ENCODE data around the gene RAPSN. TPM values are rescaled to one million over a fixed set of nuclear protein-coding genes. Genes with fewer than 3 reads are reported as not detected.

Gene RAPSN
- total RNA-seq, 4 donors from 2014 or later, result not detected

DNA sequence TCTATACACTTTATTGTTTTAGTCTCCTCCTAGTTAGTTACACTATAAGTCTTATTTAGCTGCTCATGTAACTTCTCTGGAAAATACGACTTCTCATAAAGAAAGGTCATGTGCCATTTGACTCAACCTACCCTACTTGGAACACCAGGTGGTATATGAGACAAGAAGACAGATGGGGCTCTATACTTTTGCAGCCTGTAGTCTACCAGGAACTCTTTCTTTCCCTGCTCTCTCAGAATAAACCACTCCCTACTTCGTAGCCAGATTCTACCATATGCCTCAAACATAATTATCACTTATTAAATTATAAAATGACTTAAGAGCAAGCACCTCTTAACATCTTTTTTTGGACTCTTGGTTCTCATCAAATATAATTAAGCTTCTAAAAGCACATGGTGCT lies 38.5 kb upstream of the RAPSN start:
- peaks cover 13 to 21% (median 15%) of the 10 kb centered on the region in 4 donors for H3K4me1 ChIP-seq
- TF ChIP-seq POLR2A (IDR thresholded peaks at IDR 0.05) (no peak), POLR2AphosphoS5 (IDR thresholded peaks at IDR 0.05) (no peak), EP300 (IDR thresholded peaks at IDR 0.05; ENCODE audit: low read depth) (no peak)
- TF ChIP-seq, protein P1, sequence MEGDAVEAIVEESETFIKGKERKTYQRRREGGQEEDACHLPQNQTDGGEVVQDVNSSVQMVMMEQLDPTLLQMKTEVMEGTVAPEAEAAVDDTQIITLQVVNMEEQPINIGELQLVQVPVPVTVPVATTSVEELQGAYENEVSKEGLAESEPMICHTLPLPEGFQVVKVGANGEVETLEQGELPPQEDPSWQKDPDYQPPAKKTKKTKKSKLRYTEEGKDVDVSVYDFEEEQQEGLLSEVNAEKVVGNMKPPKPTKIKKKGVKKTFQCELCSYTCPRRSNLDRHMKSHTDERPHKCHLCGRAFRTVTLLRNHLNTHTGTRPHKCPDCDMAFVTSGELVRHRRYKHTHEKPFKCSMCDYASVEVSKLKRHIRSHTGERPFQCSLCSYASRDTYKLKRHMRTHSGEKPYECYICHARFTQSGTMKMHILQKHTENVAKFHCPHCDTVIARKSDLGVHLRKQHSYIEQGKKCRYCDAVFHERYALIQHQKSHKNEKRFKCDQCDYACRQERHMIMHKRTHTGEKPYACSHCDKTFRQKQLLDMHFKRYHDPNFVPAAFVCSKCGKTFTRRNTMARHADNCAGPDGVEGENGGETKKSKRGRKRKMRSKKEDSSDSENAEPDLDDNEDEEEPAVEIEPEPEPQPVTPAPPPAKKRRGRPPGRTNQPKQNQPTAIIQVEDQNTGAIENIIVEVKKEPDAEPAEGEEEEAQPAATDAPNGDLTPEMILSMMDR (IDR thresholded peaks at IDR 0.05), result no peak
- no peak for DNase-seq
- H3K9me3 ChIP-seq, result no peaks in the 10 kb centered on the region
- H3K27me3 ChIP-seq, result no peaks in the 10 kb centered on the region
- no peak overlapping the region for H3K4me3 ChIP-seq
- intact Hi-C loops (cut with DNase I; ENCODE audit: low total_unique reads) (no loop called here), in situ Hi-C loops (cut with MboI; ENCODE audit: low pct_ligation_motif_present in 1 of 4, low pct_unique_long_range_greater_than_20kb in 1 of 4, low sequenced_read_pairs in 3 of 4) (no loop called here)
- peak overlapping the region in 2 of 4 donors; percentile 48 to 52 for H3K27ac ChIP-seq
- 69 to 71% methylated on average over 2 of the region's 2 CpGs for WGBS, 2 donors (ENCODE audit: low coverage in 1 of 2)
- H3K36me3 ChIP-seq, result peaks cover 0 to 45% (median 21%) of the 10 kb centered on the region in 4 donors

DNA sequence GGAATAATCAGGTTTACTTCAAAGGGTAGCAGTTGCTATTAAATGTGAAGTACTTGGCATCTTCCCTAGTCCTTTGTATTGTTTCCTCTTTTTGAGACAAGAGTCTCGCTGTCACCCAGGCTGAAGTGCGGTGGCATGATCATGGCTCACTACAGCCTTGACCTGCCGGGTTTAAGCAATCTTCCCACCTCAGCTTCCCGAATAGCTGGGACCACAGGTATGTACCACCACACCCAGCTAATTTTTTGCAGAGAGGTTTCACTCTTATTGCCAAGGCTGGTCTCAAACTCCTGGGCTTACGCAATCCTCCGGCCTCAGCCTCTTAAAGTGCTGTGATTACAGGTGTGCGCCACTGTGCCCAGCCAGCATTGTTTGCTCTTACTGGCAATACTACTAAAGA lies 36.2 kb upstream of the RAPSN start:
- DNase-seq, result no peak
- peaks cover 13 to 21% (median 15%) of the 10 kb centered on the region in 4 donors for H3K4me1 ChIP-seq
- H3K9me3 ChIP-seq, result no peaks in the 10 kb centered on the region
- in situ Hi-C loops (cut with MboI; ENCODE audit: low pct_ligation_motif_present in 1 of 4, low pct_unique_long_range_greater_than_20kb in 1 of 4, low sequenced_read_pairs in 3 of 4) (no loop called here), intact Hi-C loops (cut with DNase I; ENCODE audit: low total_unique reads) (no loop called here)
- peaks cover 0 to 65% (median 31%) of the 10 kb centered on the region in 4 donors for H3K36me3 ChIP-seq
- H3K27ac ChIP-seq, result no peak overlapping the region
- no peaks in the 10 kb centered on the region for H3K27me3 ChIP-seq
- no peak overlapping the region for H3K4me3 ChIP-seq
- TF ChIP-seq POLR2A (IDR thresholded peaks at IDR 0.05) (no peak), POLR2AphosphoS5 (IDR thresholded peaks at IDR 0.05) (no peak), EP300 (IDR thresholded peaks at IDR 0.05; ENCODE audit: low read depth) (no peak)
- TF ChIP-seq, protein P1 (IDR thresholded peaks at IDR 0.05), result no peak
- 85 to 95% methylated on average over 6 to 7 of the region's 7 CpGs for WGBS, 2 donors (ENCODE audit: low coverage in 1 of 2)

DNA sequence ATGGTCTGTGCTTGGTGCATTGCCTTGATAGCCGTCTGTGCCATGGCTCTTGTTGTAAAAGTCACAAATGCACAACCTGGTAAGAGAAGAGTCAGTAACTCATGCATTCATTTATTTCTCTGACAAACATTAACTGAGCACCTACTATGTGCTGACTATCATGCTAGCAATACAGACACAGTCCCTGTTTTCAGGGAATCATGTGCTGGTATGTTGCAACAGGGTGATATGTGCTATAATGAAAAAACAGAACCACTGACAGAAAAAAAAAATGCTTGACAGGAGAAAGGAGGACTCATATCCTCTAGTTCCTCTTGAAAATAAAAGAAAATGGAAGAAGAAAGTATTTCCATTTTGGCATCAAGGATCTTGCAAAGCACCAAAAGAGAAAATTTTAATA lies 34.5 kb upstream of the RAPSN start:
- Histone ChIP-seq H3K27me3 (no peaks in the 10 kb centered on the region), H3K4me1 (peaks cover 4 to 8% (median 6%) of the 10 kb centered on the region in 4 donors), H3K4me3 (no peak overlapping the region), H3K36me3 (peaks cover 0 to 75% (median 37%) of the 10 kb centered on the region in 4 donors), H3K27ac (no peak overlapping the region), H3K9me3 (no peaks in the 10 kb centered on the region)
- WGBS, 2 donors (ENCODE audit: low coverage in 1 of 2), result 96% methylated on average over 1 of the region's 1 CpG; no CpG with 5 or more reads in 1 of the 2 donors
- in situ Hi-C loops (cut with MboI; ENCODE audit: low pct_ligation_motif_present in 1 of 4, low pct_unique_long_range_greater_than_20kb in 1 of 4, low sequenced_read_pairs in 3 of 4), result no loop called here
- TF ChIP-seq EP300 (IDR thresholded peaks at IDR 0.05; ENCODE audit: low read depth) (no peak), POLR2A (IDR thresholded peaks at IDR 0.05) (no peak), POLR2AphosphoS5 (IDR thresholded peaks at IDR 0.05) (no peak)
- TF ChIP-seq, protein P1 (IDR thresholded peaks at IDR 0.05), result no peak
- no peak for DNase-seq
- intact Hi-C loops (cut with DNase I; ENCODE audit: low total_unique reads), result no loop called here

DNA sequence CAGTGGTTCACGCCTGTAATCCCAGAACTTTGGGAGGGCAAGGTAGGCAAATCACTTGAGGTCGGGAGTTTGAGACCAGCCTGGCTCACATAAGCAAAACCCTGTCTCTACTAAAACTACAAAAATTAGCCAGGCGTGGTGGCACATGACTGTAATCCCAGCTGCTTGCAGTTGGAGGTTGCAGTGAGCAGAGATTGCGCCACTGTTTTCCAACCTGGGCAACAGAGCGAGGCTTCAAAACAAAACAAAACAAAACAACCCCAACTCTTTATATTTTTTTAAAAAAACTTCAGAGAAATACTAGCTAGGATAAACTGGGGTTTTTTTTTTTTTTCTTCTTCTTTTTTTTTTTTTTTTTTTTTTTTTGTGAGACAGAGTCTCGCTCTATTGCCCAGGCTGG lies 31.8 kb upstream of the RAPSN start:
- no peak overlapping the region for H3K27ac ChIP-seq
- 80 to 95% methylated on average over 4 to 6 of the region's 6 CpGs for whole genome bisulfite sequencing, 2 donors (ENCODE audit: low coverage in 1 of 2)
- H3K9me3 ChIP-seq, result no peaks in the 10 kb centered on the region
- no peaks in the 10 kb centered on the region for H3K4me1 ChIP-seq
- TF ChIP-seq POLR2A (IDR thresholded peaks at IDR 0.05), result no peak
- TF ChIP-seq POLR2AphosphoS5 (IDR thresholded peaks at IDR 0.05), result no peak
- TF ChIP-seq EP300 (IDR thresholded peaks at IDR 0.05; ENCODE audit: low read depth), result no peak
- TF ChIP-seq, protein P1 (IDR thresholded peaks at IDR 0.05), result no peak
- intact Hi-C loops (cut with DNase I; ENCODE audit: low total_unique reads), result no loop called here
- no peak overlapping the region for H3K4me3 ChIP-seq
- H3K36me3 ChIP-seq, result peaks cover 0 to 89% (median 43%) of the 10 kb centered on the region in 4 donors
- in situ Hi-C loops (cut with MboI; ENCODE audit: low pct_ligation_motif_present in 1 of 4, low pct_unique_long_range_greater_than_20kb in 1 of 4, low sequenced_read_pairs in 3 of 4), result no loop called here
- H3K27me3 ChIP-seq, result no peaks in the 10 kb centered on the region
- DNase-seq, result no peak

Data from transverse colon (tissue), 4 donors.